ENCODE results near the gene IMPDH2. TPM values are rescaled to one million over a fixed set of nuclear protein-coding genes. Genes with fewer than 3 reads are reported as not detected.

IMPDH2 gene
- total RNA-seq, 1 experiment from 2014 or later = 184 TPM

- no peaks in the 10 kb centered on the region for H3K27me3 Mint-ChIP-seq (ENCODE audit: unreplicated experiment)
- no peak overlapping the region for H3K27ac Mint-ChIP-seq (ENCODE audit: unreplicated experiment)
- peaks cover 16% of the 10 kb centered on the region for H3K4me1 Mint-ChIP-seq (ENCODE audit: low read depth, unreplicated experiment)
- no peaks in the 10 kb centered on the region for H3K9me3 Mint-ChIP-seq (ENCODE audit: low read depth, unreplicated experiment)
- DNase-seq = peak; percentile 45
- no TSS peak for BruUV-seq (replicated peaks)
- TF ChIP-seq, protein P1, sequence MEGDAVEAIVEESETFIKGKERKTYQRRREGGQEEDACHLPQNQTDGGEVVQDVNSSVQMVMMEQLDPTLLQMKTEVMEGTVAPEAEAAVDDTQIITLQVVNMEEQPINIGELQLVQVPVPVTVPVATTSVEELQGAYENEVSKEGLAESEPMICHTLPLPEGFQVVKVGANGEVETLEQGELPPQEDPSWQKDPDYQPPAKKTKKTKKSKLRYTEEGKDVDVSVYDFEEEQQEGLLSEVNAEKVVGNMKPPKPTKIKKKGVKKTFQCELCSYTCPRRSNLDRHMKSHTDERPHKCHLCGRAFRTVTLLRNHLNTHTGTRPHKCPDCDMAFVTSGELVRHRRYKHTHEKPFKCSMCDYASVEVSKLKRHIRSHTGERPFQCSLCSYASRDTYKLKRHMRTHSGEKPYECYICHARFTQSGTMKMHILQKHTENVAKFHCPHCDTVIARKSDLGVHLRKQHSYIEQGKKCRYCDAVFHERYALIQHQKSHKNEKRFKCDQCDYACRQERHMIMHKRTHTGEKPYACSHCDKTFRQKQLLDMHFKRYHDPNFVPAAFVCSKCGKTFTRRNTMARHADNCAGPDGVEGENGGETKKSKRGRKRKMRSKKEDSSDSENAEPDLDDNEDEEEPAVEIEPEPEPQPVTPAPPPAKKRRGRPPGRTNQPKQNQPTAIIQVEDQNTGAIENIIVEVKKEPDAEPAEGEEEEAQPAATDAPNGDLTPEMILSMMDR (IDR thresholded peaks at IDR 0.05; ENCODE audit: unreplicated experiment) = no peak
- intact Hi-C loops (cut with micrococcal nuclease; ENCODE audit: unreplicated experiment) = no loop called here
- no peak overlapping the region for H3K4me3 Mint-ChIP-seq (ENCODE audit: low read depth, unreplicated experiment)
- CTCF ChIA-PET = interaction anchor here (0.6 kb wide), 1 partner anchor 719 kb away, joined by 7 read pairs; no protein-coding TSS in a partner anchor
- H3K36me3 Mint-ChIP-seq (ENCODE audit: insufficient read depth, unreplicated experiment) = peaks cover 49% of the 10 kb centered on the region
These were observed 24.6 kb downstream of the IMPDH2 start for GRCh38 chr3:49004352-49005302.

DNA sequence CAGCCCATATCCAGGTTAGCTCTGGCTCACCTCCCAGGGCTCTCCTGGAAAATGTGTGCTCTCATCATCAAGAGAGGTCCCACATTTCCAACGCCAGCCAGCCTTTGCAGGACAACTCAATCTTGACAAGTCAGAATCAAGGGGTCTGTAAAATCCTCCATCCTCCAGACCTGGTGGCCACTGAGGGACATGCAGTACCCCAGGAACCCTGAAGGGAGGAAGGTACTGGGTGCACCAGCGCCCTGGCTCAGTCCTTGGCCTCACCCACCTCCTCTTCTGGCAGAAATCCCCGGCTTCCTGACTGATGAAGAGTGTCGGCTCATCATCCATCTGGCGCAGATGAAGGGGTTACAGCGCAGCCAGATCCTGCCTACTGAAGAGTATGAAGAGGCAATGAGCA lies 28.0 kb downstream of the IMPDH2 start:
- Mint-ChIP-seq H3K27me3 (ENCODE audit: unreplicated experiment) (no peaks in the 10 kb centered on the region), H3K36me3 (ENCODE audit: insufficient read depth, unreplicated experiment) (peaks cover 18% of the 10 kb centered on the region), H3K4me3 (ENCODE audit: low read depth, unreplicated experiment) (no peak overlapping the region), H3K4me1 (ENCODE audit: low read depth, unreplicated experiment) (no peaks in the 10 kb centered on the region), H3K27ac (ENCODE audit: unreplicated experiment) (no peak overlapping the region), H3K9me3 (ENCODE audit: low read depth, unreplicated experiment) (no peaks in the 10 kb centered on the region)
- intact Hi-C loops (cut with micrococcal nuclease; ENCODE audit: unreplicated experiment) = no loop called here
- BruUV-seq (replicated peaks) = no TSS peak
- no peak for DNase-seq
- CTCF ChIA-PET = no interaction called here
- TF ChIP-seq, protein P1 (IDR thresholded peaks at IDR 0.05; ENCODE audit: unreplicated experiment) = no peak

DNA sequence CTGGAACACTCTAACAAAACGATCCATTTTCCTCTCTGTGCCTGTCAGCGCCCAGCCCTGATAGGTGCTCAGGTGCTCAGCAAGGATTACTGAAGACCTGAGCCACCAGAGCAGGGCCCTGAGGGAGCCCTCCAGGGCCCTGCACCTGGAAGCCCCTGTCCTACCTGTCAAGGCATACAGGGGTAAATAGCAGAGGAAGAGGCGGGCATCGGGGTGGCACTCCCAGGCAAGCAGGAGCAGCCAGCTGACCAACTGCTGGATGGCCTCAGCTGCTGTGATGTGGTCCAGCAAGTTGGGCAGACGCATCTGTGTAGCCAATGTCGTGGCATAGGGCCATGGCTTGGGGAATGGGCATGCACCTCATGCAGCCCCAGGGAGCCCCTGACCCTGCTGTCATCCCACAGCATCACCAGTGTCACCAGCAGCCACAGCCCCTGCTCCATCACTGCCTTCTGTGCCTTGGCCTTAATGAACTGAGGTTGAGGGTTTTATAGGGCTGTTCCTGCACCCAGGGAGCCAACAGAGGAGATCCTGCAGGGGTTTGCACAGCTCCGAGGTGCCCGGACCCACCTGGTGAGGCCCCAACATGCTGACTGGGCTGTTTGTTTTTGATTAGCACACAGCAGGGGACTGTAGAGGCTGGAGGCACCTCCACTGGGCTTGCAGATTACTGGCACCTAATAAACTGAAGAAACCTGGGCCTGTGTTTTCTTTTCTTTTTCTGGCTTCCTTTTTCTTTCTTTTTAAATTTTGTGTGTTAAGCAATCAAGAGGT lies 29.9 kb downstream of the IMPDH2 start:
- CTCF ChIA-PET = no interaction called here
- Mint-ChIP-seq H3K4me1 (ENCODE audit: low read depth, unreplicated experiment) (no peaks in the 10 kb centered on the region), H3K9me3 (ENCODE audit: low read depth, unreplicated experiment) (no peaks in the 10 kb centered on the region), H3K27ac (ENCODE audit: unreplicated experiment) (no peak overlapping the region), H3K36me3 (ENCODE audit: insufficient read depth, unreplicated experiment) (peaks cover 12% of the 10 kb centered on the region), H3K27me3 (ENCODE audit: unreplicated experiment) (no peaks in the 10 kb centered on the region), H3K4me3 (ENCODE audit: low read depth, unreplicated experiment) (no peak overlapping the region)
- intact Hi-C loops (cut with micrococcal nuclease; ENCODE audit: unreplicated experiment) = no loop called here
- TF ChIP-seq, protein P1 (IDR thresholded peaks at IDR 0.05; ENCODE audit: unreplicated experiment) = no peak
- BruUV-seq (replicated peaks) = no TSS peak
- no peak for DNase-seq

DNA sequence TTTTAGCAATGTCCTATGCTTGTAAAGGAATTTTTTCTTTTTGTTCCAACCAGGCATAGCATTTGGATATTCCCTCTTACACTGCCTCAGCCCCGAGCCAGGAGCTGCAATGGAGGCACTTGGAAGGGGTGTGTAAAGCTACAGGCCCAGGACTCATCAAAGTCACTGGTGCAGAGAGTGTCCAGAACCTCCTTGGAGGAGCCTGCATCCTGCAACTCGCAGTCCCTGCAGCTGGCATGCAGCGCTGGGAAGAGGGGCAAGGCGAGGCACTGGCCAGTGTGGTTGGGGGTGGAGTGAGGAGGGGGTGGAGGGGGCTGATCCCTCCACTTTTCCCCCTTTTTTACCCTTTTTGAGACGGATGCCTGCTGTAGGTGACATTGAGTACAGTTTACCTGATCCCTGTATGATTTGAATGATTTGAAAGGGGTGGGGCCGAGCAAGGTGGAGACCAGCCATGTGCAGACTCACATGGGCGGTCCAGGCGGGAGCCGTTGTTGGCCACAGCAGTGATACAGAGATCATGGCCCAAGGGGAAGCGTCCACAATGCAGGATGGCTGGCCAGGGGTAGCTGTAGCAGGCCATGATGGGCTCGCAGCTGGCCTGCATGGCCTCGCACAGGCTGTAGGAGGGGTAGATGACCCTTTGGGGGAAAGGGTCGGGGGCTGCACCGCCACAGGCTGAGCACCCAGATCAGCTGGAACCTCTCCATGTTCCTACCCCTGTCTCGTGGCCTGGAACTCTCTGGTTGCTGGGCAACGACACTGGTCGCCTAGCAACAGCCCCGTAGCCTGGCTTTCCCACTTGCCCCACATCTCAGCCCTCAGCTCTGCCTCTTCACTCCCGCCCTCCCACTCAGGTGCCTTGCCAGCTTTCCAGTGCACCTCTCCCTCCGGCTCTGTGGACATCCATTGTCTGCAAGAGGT lies 31.2 kb downstream of the IMPDH2 start:
- Mint-ChIP-seq H3K36me3 (ENCODE audit: insufficient read depth, unreplicated experiment) (peaks cover 12% of the 10 kb centered on the region), H3K27ac (ENCODE audit: unreplicated experiment) (no peak overlapping the region), H3K9me3 (ENCODE audit: low read depth, unreplicated experiment) (no peaks in the 10 kb centered on the region), H3K4me3 (ENCODE audit: low read depth, unreplicated experiment) (no peak overlapping the region), H3K4me1 (ENCODE audit: low read depth, unreplicated experiment) (no peaks in the 10 kb centered on the region), H3K27me3 (ENCODE audit: unreplicated experiment) (no peaks in the 10 kb centered on the region)
- CTCF ChIA-PET = interaction anchor here (0.6 kb wide), 1 partner anchor 92 kb away, joined by 3 read pairs; no protein-coding TSS in a partner anchor
- no peak for DNase-seq
- TF ChIP-seq, protein P1 (IDR thresholded peaks at IDR 0.05; ENCODE audit: unreplicated experiment) = no peak
- BruUV-seq (replicated peaks) = no TSS peak
- intact Hi-C loops (cut with micrococcal nuclease; ENCODE audit: unreplicated experiment) = no loop called here

Measured in Calu3 (cell line).